Esophagus muscularis mucosa (tissue), 3 donors: ENCODE data around the gene NEXN.

Experiments
- EP300 ChIP-seq: sonication (generic); formaldehyde crosslinking; IDR thresholded peaks from one replicate; pipeline ENCODE4 v1.6.1; 2017; ENCODE audit warnings: antibody characterized with exemption
- TF ChIP-seq, protein P1 (sequence below), 3 experiments: fragments of 200-600 bp in 2 of 3; fragments of 450-650 bp in 1 of 3; sonication (generic) in 2 of 3; IDR thresholded peaks; one replicate each; pipeline ENCODE4 v1.5.1; 2017 to 2019; ENCODE audit warnings: antibody characterized with exemption in 3 of 3, mild to moderate bottlenecking in 2 of 3, moderate library complexity in 1 of 3

DNA sequence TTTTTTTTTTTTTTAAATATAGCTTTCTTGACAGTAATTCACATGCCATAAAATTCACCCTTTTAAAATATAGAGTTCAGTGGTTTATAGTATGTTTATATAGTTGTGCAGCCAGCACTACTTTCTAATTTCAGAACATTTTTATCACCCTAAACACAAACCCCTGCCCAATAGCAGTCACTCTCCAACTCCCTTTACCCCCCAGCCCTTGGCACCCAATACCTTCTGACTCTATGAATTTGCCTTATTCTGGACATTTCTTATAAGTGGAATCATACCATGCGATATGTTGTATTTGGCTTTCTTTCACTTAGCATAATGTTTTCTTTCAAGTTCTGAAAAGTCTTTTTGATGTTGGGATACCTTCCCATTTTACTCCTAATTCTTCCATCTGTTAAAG lies 42.5 kb upstream of the NEXN start:
- TF ChIP-seq, protein P1, sequence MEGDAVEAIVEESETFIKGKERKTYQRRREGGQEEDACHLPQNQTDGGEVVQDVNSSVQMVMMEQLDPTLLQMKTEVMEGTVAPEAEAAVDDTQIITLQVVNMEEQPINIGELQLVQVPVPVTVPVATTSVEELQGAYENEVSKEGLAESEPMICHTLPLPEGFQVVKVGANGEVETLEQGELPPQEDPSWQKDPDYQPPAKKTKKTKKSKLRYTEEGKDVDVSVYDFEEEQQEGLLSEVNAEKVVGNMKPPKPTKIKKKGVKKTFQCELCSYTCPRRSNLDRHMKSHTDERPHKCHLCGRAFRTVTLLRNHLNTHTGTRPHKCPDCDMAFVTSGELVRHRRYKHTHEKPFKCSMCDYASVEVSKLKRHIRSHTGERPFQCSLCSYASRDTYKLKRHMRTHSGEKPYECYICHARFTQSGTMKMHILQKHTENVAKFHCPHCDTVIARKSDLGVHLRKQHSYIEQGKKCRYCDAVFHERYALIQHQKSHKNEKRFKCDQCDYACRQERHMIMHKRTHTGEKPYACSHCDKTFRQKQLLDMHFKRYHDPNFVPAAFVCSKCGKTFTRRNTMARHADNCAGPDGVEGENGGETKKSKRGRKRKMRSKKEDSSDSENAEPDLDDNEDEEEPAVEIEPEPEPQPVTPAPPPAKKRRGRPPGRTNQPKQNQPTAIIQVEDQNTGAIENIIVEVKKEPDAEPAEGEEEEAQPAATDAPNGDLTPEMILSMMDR (IDR thresholded peaks at IDR 0.05): no peak
- TF ChIP-seq EP300: no peak
